NCI-H2107 treated with DMSO at 0.1 percent for 48 hours (cell line): ENCODE results near the gene DYRK1B.
"Not testable (repeated sequence)": the region's sequence is repeated elsewhere in the genome, so short reads cannot be mapped to it uniquely, and the experiment has no call there.

Experiments
- DNase-seq: peaks from one replicate; lab custom pipeline; 2025; ENCODE audit not compliant: unreplicated experiment; lab: John Stamatoyannopoulos, UW

DYRK1B gene

DNA sequence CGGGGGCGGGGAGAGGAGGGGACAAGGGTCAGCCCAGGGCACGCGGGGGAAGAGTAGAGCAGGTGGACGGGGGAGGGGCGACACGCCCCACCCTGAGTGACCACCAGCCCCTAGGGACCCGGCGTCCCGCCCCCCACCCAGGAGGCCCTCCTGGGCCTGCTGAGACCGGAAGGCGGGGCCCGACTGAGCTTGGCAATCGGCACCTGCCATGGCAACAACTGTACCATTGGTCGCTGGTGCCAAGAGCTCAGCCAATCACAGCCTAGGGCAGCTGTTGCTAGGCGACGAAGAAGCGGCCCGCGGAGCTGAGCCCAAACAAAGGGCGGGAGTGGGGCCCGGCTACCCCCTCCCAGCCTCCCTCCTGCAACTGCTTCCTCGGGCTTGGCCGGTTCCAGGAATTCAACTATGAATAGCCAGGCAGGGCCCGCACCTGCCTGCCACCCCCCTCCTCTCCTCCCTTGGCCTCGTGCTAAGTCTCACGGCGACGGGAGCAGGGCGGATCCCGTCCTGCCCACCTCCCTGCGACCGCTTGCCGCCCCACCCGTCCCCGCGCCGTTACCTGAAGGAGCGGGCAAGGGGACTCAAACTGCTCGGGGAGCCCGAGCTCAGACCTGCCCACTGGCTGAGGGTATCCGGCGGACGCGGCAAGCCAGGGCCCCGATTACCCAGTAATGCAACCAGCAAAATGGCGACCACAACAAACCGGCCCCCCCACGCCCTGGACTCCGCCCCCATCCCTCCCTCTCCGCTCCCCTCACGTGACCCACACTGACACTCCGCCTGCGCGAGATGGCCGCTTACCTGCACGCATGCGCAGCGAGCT, at the start of gene DYRK1B:
DYRK1B (minus strand) TSS at position 699 of the 823 bp plus-strand sequence. CDS start 2,295 bp downstream, outside the sequence.
- peak; percentile 94 for DNase-seq

DNA sequence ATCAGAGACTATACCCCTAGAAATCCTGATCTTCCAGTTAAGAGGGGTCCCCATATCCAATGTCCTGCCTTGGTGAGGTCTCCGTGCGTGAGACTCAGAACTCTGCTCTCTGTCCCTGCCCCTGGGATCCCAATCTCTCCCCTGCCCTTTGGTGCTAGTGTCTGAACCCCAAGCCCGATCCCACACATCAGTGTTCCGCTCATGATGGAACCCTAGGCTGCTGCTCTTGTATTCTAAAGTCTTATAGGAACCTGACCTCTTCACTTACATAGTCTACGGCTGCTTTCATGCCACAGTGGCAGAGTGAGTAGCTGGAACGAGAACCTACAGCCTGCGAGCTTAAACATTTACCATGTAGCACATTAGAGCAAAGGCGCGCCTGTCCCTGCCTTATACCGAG, 48.7 kb upstream of the DYRK1B start:
- not testable (repeated sequence) for DNase-seq

DNA sequence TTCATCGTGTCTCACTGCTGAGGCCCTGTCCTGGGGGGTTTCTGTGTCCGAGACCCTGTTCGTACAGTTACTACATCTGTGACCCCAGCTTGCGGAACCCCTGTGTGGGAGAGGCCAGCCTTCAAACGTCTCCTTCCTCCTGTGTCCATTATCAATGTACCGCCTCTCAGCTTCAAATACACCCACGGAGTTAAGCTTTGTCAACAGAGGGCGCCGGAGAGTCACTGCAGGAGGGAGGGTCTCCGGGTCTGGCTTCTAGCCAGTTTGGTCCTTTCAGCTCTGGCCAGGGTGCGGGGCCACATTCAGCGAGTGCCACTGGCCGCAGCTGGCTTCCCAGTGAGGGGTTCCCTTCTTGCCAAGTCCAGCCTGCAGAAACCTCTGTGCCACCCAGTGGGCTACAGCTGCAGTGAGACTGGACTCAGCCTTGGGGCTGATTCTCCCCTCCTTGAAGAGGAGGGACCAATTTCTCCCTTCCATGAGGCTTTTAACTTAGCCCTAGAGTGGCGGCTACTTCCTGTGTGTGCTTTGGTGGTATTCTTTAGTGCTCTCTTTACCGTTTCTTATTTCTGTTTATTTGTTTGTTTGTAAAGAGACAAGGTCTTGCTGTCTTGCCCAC, 47.6 kb upstream of the DYRK1B start:
- DNase-seq, result not testable (repeated sequence)

DNA sequence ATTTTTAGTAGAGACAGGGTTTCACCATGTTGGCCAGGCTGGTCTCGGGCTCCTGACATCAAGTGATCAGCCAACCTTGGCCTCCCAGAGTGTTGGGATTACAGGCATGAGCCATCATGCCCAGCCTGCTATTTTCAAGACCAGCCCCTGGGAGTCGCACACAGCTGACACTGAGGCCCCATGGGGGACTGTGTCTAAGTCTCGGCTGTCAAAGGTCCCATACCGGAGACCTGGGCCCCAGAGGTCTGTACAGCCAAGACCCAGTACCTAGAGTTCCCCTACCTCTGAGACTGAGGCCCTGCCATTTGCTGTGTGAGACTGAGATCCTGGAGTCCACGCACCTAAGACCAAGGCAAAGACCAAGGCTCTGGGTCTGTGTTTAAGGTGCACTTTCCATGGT, 46.3 kb upstream of the DYRK1B start:
- DNase-seq, result not testable (repeated sequence)

DNA sequence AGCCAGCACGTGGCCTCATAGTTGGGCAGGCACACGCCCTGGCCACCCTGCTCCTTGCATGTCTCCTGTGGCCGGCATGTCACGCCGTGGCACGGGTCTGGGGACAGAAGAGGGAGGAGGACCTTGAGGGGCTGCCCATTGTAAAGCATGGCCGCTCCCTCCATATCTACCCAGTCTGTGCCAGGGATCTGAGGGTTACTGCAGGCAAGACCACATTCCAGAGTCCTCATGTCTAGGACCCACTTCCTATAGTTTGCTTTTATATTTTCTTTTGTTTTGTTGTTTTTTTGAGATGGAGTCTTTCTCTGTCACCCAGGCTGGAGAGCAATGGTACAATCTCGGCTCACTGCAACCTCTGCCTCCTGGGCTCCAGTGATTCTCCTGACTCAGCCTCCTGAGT, 45.8 kb upstream of the DYRK1B start:
- not testable (repeated sequence) for DNase-seq

DNA sequence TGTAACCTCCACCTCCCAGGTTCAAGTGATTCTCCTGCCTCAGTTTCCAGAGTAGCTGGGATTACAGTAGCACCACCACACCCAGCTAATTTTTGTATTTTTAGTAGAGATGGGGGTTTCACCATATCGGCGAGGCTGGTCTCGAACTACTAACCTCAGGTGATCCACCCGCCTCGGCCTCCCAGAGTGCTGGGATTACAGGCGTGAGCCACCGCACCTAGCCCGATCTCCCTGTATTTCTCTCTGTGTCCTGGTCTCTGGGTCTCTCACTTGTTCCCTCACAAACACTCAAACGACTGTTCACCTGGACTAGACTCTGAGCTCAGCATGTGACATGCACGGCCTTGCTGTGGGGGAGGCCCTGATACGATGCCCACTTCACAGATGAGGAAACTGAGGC, 44.9 kb upstream of the DYRK1B start:
- not testable (repeated sequence) for DNase-seq

DNA sequence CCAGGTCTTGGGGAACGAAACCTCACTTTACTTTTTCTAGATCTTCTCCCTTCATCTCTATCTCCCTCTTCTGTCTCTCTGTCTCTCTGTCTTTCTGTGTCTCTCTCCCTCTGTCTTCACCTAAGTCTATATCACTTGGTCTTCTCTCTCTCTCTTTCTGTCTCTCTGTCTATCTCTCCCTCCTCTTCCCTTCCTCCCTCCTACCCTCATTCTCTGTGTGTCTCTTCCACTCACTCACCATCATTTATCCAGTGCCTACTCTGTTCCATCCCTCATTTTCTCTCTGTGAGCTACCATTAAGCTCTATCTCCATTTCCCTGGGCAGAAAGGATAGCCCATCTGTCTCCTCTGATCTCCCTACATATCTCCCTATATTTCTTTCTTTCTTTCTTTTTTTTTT, 44.4 kb upstream of the DYRK1B start:
- no peak for DNase-seq

DNA sequence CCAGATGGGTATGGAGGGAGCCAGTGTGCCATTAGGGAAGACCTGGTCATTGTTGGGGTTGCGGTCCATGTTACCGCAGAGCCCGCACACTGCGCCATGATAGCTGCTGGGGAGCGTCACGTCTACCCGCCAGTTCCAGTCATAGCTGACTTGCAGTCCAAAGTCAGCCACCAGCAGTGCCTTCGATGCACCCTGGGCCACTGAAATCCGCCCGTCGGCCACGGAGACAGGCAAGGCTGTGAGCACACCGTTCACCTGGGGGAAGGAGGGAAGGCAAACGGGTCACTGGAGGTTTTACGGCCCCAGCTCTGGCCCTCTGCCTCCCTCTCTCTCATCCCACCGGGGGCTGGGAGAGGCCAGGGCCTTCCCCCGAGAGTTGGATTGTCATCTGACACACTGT, 44.0 kb upstream of the DYRK1B start:
- DNase-seq, result not testable (repeated sequence)

DNA sequence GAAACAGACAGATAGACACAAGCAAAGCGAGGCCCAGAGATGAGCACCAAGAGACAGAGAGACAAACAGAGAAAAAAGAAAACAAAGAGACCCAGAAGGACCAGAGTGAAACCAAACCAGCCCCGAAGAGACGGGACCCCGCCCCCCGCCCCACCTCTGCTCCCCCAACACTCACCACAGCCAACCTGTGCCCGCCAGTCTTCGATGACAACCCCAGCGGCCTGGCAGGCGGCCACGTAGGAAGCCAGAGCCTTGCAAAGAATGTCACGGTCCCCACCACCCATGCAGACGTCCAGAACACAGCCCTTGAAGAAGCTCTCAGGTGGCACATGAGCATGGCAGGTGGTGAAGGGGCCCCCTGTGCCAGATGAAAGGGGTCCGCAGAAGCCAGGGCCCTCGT, 43.5 kb upstream of the DYRK1B start:
- not testable (repeated sequence) for DNase-seq

DNA sequence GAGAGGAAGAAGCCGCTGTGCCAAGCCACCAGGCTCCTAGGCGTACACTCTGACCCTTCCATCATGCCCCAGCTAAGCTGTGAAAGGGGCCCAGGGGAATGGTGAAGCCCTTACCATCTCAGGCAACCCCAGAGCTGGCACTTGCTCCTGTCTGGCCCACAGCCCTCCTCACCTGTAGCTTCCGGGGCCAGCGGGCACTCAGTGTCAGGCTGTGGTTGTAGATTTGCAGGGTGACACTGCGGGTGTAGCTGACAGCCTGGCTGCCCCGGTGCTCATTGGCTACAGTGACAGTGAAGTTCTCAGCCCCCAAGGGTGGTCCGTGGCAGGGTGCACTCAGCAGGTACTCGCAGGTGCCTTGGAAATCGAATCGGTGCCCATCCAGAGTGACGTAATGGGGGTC, 42.5 kb upstream of the DYRK1B start:
- DNase-seq, result not testable (repeated sequence)

DNA sequence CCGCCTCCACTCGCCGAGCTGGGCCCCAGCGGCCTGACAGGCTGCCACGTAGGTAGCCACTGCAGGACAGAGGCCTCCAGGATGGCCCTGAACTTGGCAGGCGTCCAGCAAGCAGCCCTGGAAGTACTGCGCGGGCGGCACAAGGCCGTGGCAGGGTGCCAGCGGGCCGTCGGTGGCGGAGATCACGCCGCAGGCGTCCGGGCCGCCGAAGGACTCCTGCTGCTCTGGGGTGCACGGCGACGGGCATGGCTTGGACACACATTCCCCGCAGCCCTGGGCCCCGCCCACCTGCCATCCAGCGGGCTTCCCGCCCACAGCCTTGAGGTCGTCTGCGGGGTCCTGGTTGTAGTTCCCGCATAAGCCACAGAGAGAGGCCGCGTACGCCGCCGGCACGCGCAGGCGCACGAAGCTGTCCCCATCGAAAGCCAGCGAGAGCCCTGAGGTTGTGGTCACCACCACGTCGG, 41.5 kb upstream of the DYRK1B start:
- DNase-seq, result not testable (repeated sequence)

DNA sequence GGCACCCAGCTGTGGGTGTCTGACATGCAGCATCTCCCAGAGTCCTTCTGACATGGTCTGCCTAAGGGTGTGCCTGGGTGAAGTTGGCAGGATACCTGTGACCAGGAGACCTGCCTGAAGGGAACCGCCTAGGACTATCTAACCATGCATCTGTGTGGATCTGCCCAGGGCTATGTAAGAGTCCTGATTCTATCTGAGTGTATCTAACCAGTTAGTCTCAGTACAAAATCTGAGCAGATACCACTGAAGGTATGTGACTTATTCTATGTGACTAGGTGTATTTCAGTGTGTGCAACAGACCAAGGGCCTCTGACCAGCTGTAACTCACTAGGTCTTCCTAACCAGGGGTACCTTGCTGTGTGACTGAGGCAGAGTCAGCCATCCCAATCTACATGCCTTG, 40.4 kb upstream of the DYRK1B start:
- no peak for DNase-seq

DNA sequence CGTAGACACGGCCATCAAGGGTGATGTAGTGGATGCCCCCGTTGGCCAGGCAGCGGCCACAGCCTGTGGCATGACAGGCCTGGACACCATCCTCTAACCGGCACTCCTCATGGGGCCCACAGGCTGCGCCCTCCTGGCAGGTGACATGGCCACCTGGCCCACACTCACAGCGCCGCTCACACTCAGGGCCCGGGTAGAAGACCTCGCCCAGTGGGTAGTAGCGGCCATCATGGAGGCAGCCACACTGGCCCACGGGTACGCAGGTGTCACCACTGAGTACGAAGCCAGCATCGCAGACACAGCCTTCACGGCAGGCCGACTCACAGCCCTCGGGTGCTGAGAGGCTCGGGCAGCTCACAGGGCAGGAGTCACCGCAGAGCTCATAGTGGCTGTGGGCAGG, 39.4 kb upstream of the DYRK1B start:
- DNase-seq, result no peak

DNA sequence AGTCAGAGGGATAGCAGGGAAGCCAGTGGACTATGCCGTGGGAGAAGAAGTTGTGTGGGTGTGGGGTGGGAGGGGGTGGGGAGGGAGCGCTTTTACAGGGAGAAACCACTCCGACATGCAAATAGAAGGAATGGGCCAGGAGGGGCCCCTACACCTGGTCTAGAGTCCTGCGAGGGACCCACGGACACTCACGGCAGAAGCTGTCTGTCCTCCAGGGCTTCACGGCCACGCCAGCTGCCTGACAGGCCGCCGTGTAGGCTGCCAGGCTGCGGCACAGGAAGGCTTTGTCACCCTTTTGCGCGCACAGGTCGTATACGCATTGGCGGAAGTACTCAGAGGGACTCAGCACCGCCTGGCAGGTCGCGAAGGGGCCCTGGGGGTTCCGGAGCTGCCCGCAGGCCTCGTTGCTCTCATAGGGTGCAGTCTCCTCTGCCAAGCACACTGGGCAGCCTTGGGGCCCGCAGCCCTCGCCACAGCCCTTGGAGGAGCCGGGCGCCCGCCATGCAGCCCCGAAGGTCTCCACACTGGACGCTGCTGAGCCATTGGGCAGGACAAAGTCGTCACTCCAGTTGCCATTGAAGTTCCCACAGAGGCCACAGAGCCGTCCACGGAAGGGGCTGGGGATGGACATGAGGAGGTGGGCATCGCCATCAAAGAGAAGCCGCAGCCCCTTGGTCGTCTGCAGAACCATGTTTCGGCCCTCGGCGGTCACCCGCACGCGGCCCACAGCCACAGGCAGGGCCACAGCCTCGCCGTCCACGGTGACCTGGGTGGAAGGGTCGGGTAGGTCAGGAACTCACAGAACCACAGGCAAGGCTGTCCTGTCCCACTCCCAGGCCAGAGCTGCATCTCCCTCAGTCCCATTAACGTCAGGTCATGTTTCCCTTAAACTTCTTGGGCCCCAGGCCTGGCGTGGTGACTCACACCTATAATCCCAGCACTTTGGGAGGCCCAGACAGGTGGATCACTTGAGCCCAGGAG, 38.2 kb upstream of the DYRK1B start:
- DNase-seq, result no peak

DNA sequence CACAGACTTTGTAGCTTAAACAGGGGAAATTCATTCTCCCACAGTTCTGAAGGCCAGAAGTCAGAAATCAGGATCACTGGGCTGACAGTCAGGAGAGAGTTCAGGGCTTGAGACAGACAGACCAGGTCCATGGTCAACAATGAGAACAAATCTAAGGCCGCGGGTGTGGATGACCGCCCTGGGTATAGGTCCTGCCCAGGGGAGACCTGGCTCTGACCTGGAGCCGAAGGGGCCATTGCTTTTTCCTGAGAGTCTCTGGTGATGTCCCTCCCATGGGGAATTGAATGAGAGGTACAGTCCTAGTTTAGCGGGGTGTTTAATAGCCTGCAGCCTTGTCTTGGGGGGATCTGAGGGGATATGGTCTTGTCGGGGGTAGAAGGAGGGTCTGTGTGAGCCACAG, 37.4 kb upstream of the DYRK1B start:
- DNase-seq, result no peak

DNA sequence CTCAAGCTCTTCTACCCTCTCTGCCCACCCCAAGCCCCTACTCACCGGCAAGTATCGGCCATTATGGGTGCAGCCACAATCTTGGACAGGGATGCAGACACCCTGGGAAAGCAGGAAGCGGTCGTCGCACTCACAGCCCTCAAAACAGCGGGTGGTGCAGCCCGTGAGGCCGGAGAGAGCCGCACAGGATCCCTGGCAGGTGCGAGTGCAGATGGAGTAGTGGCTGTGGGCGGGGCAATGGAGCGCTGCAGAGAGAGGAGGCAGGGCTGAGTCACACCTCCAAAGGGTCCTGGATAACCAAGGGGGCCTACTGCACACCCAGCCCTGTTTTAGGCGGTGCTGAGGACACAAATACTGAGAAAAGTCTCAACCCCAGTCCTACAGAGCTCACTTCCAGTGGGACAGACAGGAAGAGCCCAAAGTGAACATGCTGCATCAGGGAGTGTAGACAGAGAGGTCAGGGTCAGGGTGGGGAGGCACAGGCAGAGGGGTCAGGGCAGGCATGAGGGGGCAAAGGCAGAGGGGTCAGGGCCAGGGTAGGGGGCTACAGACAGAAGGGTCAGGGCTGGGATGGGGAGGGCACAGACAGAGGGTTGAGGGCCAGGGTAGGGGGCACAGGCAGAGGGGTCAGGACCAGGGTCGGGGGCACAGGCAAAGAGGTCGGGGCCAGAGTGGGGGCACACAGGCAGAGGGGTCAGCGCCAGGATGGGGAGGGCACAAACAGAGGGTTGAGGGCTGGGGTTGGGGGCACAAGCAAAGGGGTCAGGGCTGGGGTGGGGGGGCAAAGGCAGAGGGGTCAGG, 36.4 kb upstream of the DYRK1B start:
- peak; percentile 64 for DNase-seq

DNA sequence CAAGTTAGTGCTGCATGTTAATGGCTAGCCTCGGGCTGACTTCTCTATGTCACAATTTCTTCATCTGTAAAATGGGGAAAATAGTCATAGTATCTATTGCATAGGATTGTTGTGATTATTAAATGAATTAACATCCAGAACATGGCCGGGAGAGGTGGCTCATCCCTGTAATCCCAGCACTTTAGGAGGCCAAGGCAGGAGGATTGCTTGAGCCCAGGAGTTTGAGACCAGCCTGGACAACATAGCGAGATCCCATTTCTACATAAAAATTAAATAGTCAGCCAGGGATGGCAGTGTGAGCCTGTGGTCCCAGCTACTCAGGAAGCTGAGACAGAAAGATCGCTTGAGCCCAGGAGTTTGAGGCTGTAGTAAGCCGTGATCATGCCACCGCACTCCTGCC, 34.0 kb upstream of the DYRK1B start:
- no peak for DNase-seq

DNA sequence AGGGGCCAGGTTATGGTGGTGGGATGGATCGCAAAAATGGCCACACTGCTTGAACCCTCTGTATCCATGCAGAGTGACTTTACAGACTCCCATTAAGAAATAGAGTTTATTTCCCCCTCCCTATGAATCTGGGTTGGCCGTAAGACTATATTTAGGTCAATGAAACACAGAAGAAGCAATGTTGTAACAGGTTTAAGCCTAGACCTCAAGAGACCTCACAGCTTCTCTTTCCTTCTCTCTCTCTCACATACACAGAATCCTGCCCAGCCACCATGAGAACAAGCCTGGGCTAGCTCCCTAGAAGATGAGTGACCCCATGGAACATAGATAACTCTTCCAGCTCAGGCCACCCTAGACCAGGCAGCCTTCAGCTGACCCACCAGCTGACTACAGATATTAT, 33.2 kb upstream of the DYRK1B start:
- DNase-seq, result no peak

DNA sequence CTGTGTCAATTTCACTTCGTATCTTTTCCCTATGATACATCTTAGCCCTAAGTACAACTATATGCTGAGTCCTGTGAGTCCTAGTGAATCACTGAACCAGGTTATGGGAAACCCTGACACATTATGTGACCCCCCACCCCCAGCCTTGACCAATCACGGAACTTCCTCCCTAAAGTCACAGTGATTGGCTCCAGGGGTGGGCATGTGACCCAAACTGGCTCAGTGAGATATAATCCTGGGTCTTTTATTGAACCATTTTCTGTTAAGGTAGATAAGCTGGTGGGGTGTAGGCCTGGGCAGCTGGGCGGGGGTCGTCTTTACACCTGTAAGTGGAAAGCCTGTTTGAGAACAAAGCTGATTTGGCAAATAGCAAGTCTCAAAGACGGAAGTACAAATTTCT, 32.0 kb upstream of the DYRK1B start:
- no peak for DNase-seq

DNA sequence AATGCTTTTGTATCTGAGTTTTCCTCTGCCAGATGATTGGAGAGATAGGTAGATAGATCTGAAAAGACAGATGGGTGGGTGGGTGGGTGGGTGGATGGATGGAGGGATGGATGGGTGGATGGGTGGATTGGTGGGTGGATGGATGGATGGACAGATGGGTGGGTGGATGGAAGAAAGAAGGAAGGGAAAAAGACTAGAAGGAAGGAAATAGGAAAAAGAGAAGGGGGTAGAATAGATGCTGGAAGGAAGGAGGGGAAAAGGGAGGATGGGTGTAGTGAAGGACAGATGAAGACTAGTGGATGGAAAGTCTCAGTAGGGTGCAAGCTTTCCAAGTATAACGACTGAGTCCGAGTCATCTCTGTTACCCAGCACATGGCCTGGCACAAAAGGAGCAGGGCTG, 31.2 kb upstream of the DYRK1B start:
- DNase-seq, result no peak
